Stomach smooth muscle (tissue), 2 donors: ENCODE measurements around the gene AP4E1.
A peak's percentile ranks its signal among the peaks of the same experiment; 100 is the strongest.
"Not testable (repeated sequence)": the region's sequence is repeated elsewhere in the genome, so short reads cannot be mapped to it uniquely, and the experiment has no call there.

Source experiments
- H3K27ac ChIP-seq: one replicate; pipeline ENCODE4 v1.7.0; 2013; ENCODE audit warnings: mild to moderate bottlenecking, low read length, inconsistent platforms
- H3K27me3 ChIP-seq, 2 donors: one replicate each; pipeline ENCODE4 v1.7.0; 2013; ENCODE audit warnings: low read length in 2 of 2; ENCODE audit not compliant: insufficient read depth in 2 of 2, control insufficient read depth in 1 of 2
- H3K36me3 ChIP-seq, 2 donors: one replicate each; pipeline ENCODE4 v1.7.0; 2013; ENCODE audit warnings: low read length in 2 of 2; ENCODE audit not compliant: control insufficient read depth in 2 of 2, insufficient read depth in 2 of 2
- H3K4me1 ChIP-seq: one replicate; pipeline ENCODE4 v1.7.0; 2013; ENCODE audit warnings: low read length; ENCODE audit not compliant: control insufficient read depth, insufficient read depth
- H3K4me3 ChIP-seq, 2 donors: one replicate each; pipeline ENCODE4 v1.7.0; 2013; ENCODE audit warnings: low read length in 2 of 2
- H3K9ac ChIP-seq, 2 donors: one replicate each; pipeline ENCODE4 v1.7.0; 2013; ENCODE audit warnings: low read length in 2 of 2, mild to moderate bottlenecking in 1 of 2
- H3K9me3 ChIP-seq, 2 donors: one replicate each; pipeline ENCODE4 v1.7.0; 2013; ENCODE audit warnings: low read length in 2 of 2; ENCODE audit not compliant: control insufficient read depth in 2 of 2
- donor health status: healthy.
- donor health status: Pancreatic carcinoma.

AP4E1 gene

DNA sequence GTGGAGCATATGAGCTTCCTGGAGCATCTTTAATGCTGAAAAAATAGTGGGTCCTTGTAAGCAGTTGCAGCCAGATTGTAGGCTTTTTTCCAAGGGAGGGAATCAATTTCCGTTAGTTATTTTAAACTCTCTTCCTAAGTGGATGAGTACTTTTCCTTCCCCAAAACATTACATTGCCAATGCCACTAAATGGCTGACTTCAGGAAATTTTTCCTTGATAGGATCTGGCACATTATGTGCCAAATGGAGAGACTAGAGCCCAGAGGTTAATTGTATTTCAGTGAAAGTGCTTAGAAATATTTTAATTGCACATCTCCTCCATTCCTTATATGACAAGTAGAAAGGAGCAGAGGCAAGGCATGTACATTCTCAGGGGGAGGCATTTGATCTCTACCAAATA is 102.7 kb downstream of the AP4E1 start:
- Histone ChIP-seq H3K27ac (no peak overlapping the region), H3K4me3 (no peak overlapping the region), H3K27me3 (no peaks in the 10 kb centered on the region), H3K9ac (no peak overlapping the region), H3K4me1 (no peaks in the 10 kb centered on the region), H3K9me3 (peaks cover 0 to 4% of the 10 kb centered on the region in 2 donors), H3K36me3 (peaks cover 0 to 3% of the 10 kb centered on the region in 2 donors)

DNA sequence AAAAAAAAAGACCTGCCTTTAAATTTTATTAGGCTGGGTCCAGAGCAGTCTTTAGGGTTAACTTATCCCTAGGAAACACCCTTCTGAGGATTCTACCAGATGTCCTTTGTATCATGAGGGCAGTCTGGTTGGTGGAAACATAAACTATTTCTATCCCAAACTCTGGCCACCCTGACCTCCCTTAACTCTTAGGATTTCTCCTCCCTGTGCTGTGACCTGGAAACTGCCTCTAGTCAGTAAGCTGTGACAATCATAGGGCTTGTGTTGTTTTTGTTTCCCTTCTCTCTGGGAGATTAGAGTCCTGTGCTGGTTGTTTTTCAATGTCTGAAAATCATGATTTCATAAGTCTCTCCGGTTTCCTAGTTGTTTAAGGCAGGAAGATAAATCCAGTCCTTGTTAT is 108.1 kb downstream of the AP4E1 start:
- Histone ChIP-seq H3K27ac (no peak overlapping the region), H3K9me3 (no peaks in the 10 kb centered on the region), H3K36me3 (no peaks in the 10 kb centered on the region), H3K4me1 (no peaks in the 10 kb centered on the region), H3K4me3 (no peak overlapping the region), H3K27me3 (no peaks in the 10 kb centered on the region), H3K9ac (no peak overlapping the region)

DNA sequence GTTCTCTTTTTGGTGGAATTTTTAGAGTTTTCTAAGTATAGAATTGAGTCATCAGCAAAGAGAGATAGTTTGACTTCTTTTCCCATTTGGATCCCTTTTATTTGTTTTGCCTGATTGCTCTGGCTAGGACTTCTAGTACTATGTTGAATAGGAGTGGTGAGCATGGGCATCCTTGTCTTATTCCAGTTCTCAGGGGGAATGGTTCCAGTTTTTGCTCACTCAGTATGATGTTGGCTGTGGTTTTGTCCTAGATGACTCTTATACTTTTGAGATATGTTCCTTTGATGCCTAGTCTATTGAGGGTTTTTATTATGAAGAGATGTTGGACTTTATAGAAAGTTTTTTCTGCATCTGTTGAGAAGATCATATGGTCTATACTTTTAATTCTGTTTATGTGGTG is 113.7 kb downstream of the AP4E1 start:
- no peak overlapping the region for H3K4me3 ChIP-seq
- no peaks in the 10 kb centered on the region for H3K4me1 ChIP-seq
- no peaks in the 10 kb centered on the region for H3K9me3 ChIP-seq
- no peak overlapping the region for H3K9ac ChIP-seq
- H3K27me3 ChIP-seq: no peaks in the 10 kb centered on the region
- peaks cover 0 to 2% of the 10 kb centered on the region in 2 donors for H3K36me3 ChIP-seq
- no peak overlapping the region for H3K27ac ChIP-seq

DNA sequence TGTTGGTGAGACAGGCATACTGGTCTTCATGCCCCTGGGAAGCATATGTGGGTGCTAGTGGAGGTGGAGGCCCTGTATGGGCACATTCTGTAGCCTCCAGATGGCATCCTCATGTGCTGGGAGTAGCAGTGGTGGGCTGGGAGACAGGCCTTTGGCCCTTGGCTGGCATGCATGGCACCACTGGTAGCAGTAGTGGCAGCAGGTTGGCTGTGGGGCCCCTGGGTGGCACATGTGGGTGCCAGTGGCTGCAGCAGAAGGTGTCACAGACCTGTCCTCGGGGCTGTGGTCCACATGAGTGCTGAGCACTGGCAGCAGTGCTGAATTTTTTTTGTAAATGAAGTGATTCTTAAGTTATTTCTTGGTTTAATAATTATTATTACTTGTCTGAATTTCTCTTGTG is 115.0 kb downstream of the AP4E1 start:
- Histone ChIP-seq H3K9ac (no peak overlapping the region), H3K4me3 (no peak overlapping the region), H3K27me3 (no peaks in the 10 kb centered on the region), H3K27ac (no peak overlapping the region), H3K9me3 (no peaks in the 10 kb centered on the region), H3K4me1 (no peaks in the 10 kb centered on the region), H3K36me3 (peaks cover 0 to 2% of the 10 kb centered on the region in 2 donors)

DNA sequence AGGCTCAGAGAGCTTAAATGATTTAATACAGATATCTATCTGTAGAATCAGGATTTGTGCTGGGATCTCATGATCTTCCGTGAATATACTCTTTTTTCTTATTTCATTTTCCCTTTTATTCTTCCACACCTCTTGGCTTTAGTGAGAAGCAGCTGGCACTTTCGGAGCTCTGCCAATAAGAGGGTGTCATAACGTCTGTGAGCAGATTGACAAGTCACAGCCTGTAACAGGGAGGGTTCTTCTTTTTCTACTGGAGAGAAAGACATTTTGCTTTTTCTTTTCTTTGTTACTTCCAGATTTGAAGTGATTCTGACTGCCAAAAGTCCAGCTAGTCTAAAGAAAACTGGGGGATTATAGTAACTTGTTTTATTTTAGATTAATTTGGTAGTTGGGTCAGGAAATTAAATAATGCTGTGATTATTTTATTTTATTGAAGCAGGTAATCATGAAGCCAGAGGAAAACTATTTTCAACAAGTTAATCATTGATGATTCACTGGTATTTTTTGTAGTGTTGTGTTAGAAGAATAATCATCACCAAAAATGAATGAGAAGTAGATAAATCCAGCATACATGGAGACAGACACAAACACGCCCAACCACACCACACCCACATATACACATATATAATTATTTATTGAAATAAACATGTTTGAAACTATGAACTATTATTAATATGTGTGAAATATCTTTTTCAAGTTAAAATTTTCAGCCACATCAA is 116.4 kb downstream of the AP4E1 start:
- H3K4me3 ChIP-seq: no peak overlapping the region
- H3K27me3 ChIP-seq: no peaks in the 10 kb centered on the region
- no peaks in the 10 kb centered on the region for H3K9me3 ChIP-seq
- H3K4me1 ChIP-seq: no peaks in the 10 kb centered on the region
- H3K9ac ChIP-seq: no peak overlapping the region
- H3K27ac ChIP-seq: no peak overlapping the region
- H3K36me3 ChIP-seq: peaks cover 0 to 2% of the 10 kb centered on the region in 2 donors

DNA sequence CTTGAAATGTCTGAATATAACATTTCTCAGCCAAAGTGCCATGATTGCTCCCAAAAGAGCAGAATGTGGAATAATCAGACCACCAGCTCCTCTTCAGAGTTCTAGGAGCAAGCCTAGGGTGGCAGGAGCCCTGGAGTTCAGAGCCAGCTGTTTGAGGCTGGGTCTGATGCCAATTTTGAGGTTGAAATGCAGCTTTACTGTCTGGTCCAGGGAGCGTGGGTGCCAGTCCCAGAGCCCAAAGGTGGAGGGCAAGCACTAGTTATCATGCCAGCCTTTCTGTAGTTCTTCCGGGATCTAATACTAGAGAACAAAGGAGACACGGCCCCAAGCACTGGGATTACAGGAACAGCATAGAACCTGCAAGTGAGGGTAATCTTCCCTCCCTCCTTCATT is 117.0 kb downstream of the AP4E1 start:
- Histone ChIP-seq H3K4me3 (no peak overlapping the region), H3K27me3 (no peaks in the 10 kb centered on the region), H3K9ac (no peak overlapping the region), H3K9me3 (no peaks in the 10 kb centered on the region), H3K36me3 (peaks cover 0 to 2% of the 10 kb centered on the region in 2 donors), H3K4me1 (peaks cover 3% of the 10 kb centered on the region), H3K27ac (no peak overlapping the region)

DNA sequence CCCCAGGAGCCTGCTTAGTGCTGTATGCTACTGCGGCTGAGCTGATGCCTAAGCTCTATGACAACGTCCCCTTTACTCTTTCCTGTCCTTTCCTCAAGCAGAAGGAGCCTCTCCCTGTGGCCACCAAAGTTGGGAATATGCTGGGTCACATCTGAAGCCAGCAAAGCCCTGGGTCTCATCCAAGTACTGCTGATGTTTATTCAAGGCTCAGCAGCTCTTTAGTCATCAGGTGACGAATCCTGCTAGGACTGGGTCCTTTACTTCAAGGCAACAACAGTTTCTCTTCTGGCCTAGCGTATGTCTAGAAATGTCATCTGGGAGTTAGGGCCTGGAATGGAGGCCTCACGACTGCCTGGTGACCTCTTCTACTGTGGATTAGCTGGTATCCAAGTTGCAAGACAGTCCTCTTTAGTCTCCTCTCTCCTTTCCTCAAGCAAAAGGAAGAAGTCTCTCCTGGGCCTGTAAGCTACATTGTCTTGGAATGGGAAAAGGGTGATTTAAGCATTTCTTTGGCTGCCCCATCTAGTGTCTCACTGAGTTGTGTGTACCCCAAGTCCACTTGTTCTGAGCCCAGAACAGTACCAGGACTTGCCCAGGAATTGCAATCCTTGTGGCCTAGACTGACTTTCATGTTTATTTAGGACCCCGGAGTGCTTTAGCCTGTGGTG is 122.3 kb downstream of the AP4E1 start:
- Histone ChIP-seq H3K27me3 (no peaks in the 10 kb centered on the region), H3K9ac (no peak overlapping the region), H3K4me3 (no peak overlapping the region), H3K27ac (peak overlapping the region; percentile 24), H3K36me3 (no peaks in the 10 kb centered on the region), H3K9me3 (no peaks in the 10 kb centered on the region), H3K4me1 (peaks cover 12% of the 10 kb centered on the region)

DNA sequence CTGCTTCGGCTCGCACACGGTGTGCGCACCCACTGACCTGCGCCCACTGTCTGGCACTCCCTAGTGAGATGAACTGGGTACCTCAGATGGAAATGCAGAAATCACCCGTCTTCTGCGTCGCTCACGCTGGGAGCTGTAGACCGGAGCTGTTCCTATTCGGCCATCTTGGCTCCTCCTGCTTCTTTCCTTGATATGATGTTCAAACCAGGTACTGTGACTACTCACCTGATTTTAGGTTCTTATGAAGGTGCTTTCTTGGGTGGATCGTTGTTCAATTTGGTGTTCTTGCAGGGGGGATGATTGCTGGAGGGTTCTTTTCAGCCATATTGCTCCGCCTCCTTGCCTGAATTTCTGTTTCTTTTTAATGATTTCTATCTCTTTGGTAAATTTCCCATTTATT is 129.0 kb downstream of the AP4E1 start:
- not testable (repeated sequence) for H3K36me3 ChIP-seq, H3K27me3 ChIP-seq

DNA sequence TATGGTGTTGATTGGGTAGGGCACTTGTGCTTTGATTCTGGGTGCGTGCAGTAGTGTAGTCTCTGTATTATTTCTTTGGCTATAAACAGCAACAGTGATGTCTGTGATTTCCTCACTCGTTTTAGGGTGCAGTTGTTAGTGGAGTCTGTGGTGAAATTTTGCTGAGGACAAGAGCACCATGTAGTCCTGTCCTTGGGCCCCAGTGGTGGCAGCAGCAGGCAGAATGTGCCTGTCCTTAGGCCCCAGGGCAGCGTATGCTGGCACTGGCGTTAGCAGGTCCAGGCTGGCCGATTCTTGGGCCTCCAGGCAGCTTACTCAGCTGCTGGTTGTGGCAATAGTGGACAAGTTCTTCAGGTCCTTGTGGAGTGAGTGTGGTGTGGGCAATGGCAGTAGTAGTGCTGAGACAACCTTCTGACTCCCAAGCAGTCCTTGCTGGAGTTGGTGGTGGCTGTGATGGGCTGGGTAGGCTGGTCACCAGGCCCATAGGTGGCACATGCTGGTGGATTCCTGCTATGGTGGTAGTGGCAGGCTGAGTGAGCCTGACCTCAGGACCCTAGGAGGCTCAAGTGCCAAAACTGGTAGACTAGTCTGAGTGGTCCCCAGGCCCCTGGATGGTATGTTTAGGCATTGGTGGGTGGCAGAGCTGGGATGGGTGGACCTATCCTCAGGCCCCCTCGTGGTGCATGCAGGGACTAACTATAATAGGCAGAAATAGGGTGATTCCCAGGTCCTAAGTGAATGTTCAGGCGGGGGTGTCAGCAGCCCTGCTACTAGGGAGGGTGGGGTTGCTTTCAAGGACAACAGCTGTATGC is 129.9 kb downstream of the AP4E1 start:
- Histone ChIP-seq H3K9ac (no peak overlapping the region), H3K4me1 (no peaks in the 10 kb centered on the region), H3K9me3 (no peaks in the 10 kb centered on the region), H3K27ac (no peak overlapping the region), H3K4me3 (no peak overlapping the region), H3K36me3 (no peaks in the 10 kb centered on the region), H3K27me3 (no peaks in the 10 kb centered on the region)

More for the DNA sequence above, 129.0 kb downstream of the AP4E1 start:
- H3K4me3 ChIP-seq, H3K9me3 ChIP-seq, H3K9ac ChIP-seq, H3K27ac ChIP-seq, H3K4me1 ChIP-seq: not testable (repeated sequence)

DNA sequence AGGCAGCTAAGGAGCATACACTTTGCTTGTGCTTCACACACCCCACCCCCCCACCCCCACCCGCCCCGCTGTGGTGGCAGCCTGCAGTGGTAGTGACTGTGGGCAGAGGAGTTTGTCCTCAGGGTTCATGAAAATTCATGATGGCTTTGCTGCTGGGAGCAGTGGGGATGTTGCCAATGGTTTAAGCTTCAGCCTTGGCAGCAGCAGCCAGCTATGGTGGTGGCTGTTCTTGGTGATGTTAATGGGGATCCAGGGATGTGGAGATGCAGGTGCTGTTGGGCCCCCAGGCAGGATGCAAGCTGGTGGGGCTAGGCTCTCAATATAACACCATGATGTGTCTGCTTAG is 130.5 kb downstream of the AP4E1 start:
- Histone ChIP-seq H3K9ac (no peak overlapping the region), H3K27ac (no peak overlapping the region), H3K36me3 (no peaks in the 10 kb centered on the region), H3K4me1 (no peaks in the 10 kb centered on the region), H3K9me3 (no peaks in the 10 kb centered on the region), H3K27me3 (no peaks in the 10 kb centered on the region), H3K4me3 (no peak overlapping the region)
